Uterus (tissue), 4 donors: ENCODE data around the gene HECW1. TPM values are rescaled to one million over a fixed set of nuclear protein-coding genes. Genes with fewer than 3 reads are reported as not detected.

Experiments used
- DNase-seq, 2 donors: peaks; one replicate each; pipeline ENCODE4 v3.0.0-alpha.2; 2019 to 2020
- H3K27ac ChIP-seq, 2 donors: fragments of 200-600 bp; sonication (generic); 1 replicate in 1 of 2; 2 replicates in 1 of 2; pipeline ENCODE4 v1.5.1; 2016 to 2018
- H3K27me3 ChIP-seq, 2 donors: fragments of 200-600 bp; sonication (generic); one replicate each; pipeline ENCODE4 v1.5.1; 2018 to 2019; ENCODE audit warnings: control low read depth in 1 of 2
- H3K36me3 ChIP-seq, 2 donors: fragments of 200-600 bp; sonication (generic); one replicate each; pipeline ENCODE4 v1.5.1; 2019; ENCODE audit warnings: control low read depth in 1 of 2
- H3K4me1 ChIP-seq, 2 donors: fragments of 200-600 bp; sonication (generic); one replicate each; pipeline ENCODE4 v1.5.1; 2018 to 2019; ENCODE audit warnings: control low read depth in 1 of 2
- H3K4me3 ChIP-seq, 2 donors: fragments of 200-600 bp; sonication (generic); 1 replicate in 1 of 2; 2 replicates in 1 of 2; pipeline ENCODE4 v1.5.1; 2018 to 2019; ENCODE audit warnings: mild to moderate bottlenecking in 1 of 2
- H3K9me3 ChIP-seq, 2 donors: fragments of 200-600 bp; sonication (generic); one replicate each; pipeline ENCODE4 v1.5.1; 2019; ENCODE audit warnings: control low read depth in 1 of 2
- CTCF ChIP-seq, 4 experiments: fragments of 200-600 bp in 2 of 4; fragments of 450-650 bp in 2 of 4; sonication (generic) in 2 of 4; IDR thresholded peaks; one replicate each; pipeline ENCODE4 v1.5.1; 2016 to 2019; ENCODE audit warnings: antibody characterized with exemption in 4 of 4, mild to moderate bottlenecking in 2 of 4, moderate library complexity in 1 of 4
- POLR2A ChIP-seq, 2 donors: fragments of 450-650 bp; IDR thresholded peaks; one replicate each; pipeline ENCODE4 v1.6.1; 2016; ENCODE audit warnings: antibody characterized with exemption in 2 of 2, mild to moderate bottlenecking in 1 of 2, moderate library complexity in 1 of 2
- intact Hi-C: fragments of 100-400 bp; cut with DNase I; formaldehyde crosslinking; loops from one replicate; pipeline ENCODE4 v1.15.1; 2023; ENCODE audit warnings: low total_unique reads
- total RNA-seq, 4 donors: library from RNA; depleted of rRNA in 3 of 4; stranded (reverse); fragments of >200 nt in 3 of 4; gene quantifications; one replicate each; pipeline versions ENCODE4 v1.1.0 to v1.2.4, GENCODE V29; 2014 to 2023
- donor health status: DM: yes; HTN: yes; CAD: no.

The HECW1 gene
- total RNA-seq, 4 donors from 2014 or later = 0.28 TPM; not detected in 3

GRCh38 chr7:43491984-43492383, 379.5 kb downstream of the HECW1 start:
- Histone ChIP-seq H3K9me3 (no peaks in the 10 kb centered on the region), H3K4me3 (no peak overlapping the region), H3K4me1 (no peaks in the 10 kb centered on the region), H3K27me3 (no peaks in the 10 kb centered on the region), H3K27ac (no peak overlapping the region), H3K36me3 (no peaks in the 10 kb centered on the region)
- TF ChIP-seq POLR2A (IDR thresholded peaks at IDR 0.05) = no peak
- no peak for TF ChIP-seq CTCF (IDR thresholded peaks at IDR 0.05)
- no peak for DNase-seq
- intact Hi-C loops = no loop called here

- no peak overlapping the region for H3K4me3 ChIP-seq
- intact Hi-C loops = no loop called here
- DNase-seq = no peak
Observed at GRCh38 chr7:43492896-43493295, 380.4 kb downstream of the HECW1 start.

GRCh38 chr7:43495572-43495971, 383.1 kb downstream of the HECW1 start:
- DNase-seq = no peak
- no peak for TF ChIP-seq POLR2A (IDR thresholded peaks at IDR 0.05)
- TF ChIP-seq CTCF (IDR thresholded peaks at IDR 0.05) = no peak
- intact Hi-C loops = no loop called here
- H3K36me3 ChIP-seq = no peaks in the 10 kb centered on the region
- no peak overlapping the region for H3K4me3 ChIP-seq
- H3K9me3 ChIP-seq = no peaks in the 10 kb centered on the region
- no peaks in the 10 kb centered on the region for H3K4me1 ChIP-seq
- H3K27me3 ChIP-seq = no peaks in the 10 kb centered on the region
- no peak overlapping the region for H3K27ac ChIP-seq

More at GRCh38 chr7:43492896-43493295, 380.4 kb downstream of the HECW1 start:
- Histone ChIP-seq H3K27ac (no peak overlapping the region), H3K36me3 (no peaks in the 10 kb centered on the region), H3K27me3 (no peaks in the 10 kb centered on the region), H3K9me3 (no peaks in the 10 kb centered on the region), H3K4me1 (no peaks in the 10 kb centered on the region)
- no peak for TF ChIP-seq POLR2A (IDR thresholded peaks at IDR 0.05)
- no peak for TF ChIP-seq CTCF (IDR thresholded peaks at IDR 0.05)

GRCh38 chr7:43496596-43496995, 384.1 kb downstream of the HECW1 start:
- Histone ChIP-seq H3K4me1 (no peaks in the 10 kb centered on the region), H3K4me3 (no peak overlapping the region), H3K27ac (no peak overlapping the region), H3K27me3 (no peaks in the 10 kb centered on the region), H3K9me3 (no peaks in the 10 kb centered on the region), H3K36me3 (no peaks in the 10 kb centered on the region)
- no peak for DNase-seq
- no peak for TF ChIP-seq POLR2A (IDR thresholded peaks at IDR 0.05)
- no peak for TF ChIP-seq CTCF (IDR thresholded peaks at IDR 0.05)
- intact Hi-C loops = no loop called here

GRCh38 chr7:43501870-43502269, 389.4 kb downstream of the HECW1 start:
- DNase-seq = no peak
- Histone ChIP-seq H3K27me3 (no peaks in the 10 kb centered on the region), H3K27ac (no peak overlapping the region), H3K9me3 (no peaks in the 10 kb centered on the region), H3K4me3 (no peak overlapping the region), H3K36me3 (no peaks in the 10 kb centered on the region), H3K4me1 (no peaks in the 10 kb centered on the region)
- TF ChIP-seq CTCF (IDR thresholded peaks at IDR 0.05) (no peak), POLR2A (IDR thresholded peaks at IDR 0.05) (no peak)
- intact Hi-C loops = no loop called here
